HS-27A (cell line): ENCODE measurements around the gene APOC1.
"Not testable (repeated sequence)": the region's sequence is repeated elsewhere in the genome, so short reads cannot be mapped to it uniquely, and the experiment has no call there.

Experiments used
- DNase-seq: peaks from one replicate; pipeline ENCODE4 v3.0.0-alpha.2; 2012; ENCODE audit warnings: low read depth, missing footprints

Gene APOC1

GRCh38 chr19:44914433-44915206, at the start of gene APOC1:
Gene APOC1, plus strand, starts transcription at chr19:44914608. Its CDS starts 284 bp downstream, at chr19:44914892.
- peak; percentile 70 for DNase-seq

GRCh38 chr19:44865196-44865767, 49.1 kb upstream of the APOC1 start:
- no peak for DNase-seq

DNA sequence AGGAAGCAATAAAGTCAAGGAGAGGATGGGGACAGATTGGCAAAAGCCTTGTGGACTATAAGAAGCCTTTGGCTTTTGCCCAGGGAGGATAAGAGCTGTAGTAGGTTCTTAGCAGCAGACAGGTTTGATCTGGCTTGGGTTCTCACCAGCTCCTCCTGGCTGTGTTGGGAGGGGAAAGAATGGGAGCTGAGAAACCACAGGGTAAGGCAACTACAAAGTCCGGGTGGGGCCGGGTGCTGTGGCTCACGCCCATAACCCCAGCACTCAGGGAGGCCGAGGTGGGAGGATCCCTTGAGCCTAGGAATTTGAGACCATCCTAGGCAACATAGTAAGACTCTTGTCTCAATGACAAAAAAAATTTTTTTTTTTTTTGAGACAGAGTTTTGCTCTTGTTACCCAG, 47.7 kb upstream of the APOC1 start:
- no peak for DNase-seq

- DNase-seq, result no peak
Measured at GRCh38 chr19:44867578-44867977, 46.8 kb upstream of the APOC1 start.

- DNase-seq, result no peak
Measured at GRCh38 chr19:44869733-44870470, 44.5 kb upstream of the APOC1 start.

DNA sequence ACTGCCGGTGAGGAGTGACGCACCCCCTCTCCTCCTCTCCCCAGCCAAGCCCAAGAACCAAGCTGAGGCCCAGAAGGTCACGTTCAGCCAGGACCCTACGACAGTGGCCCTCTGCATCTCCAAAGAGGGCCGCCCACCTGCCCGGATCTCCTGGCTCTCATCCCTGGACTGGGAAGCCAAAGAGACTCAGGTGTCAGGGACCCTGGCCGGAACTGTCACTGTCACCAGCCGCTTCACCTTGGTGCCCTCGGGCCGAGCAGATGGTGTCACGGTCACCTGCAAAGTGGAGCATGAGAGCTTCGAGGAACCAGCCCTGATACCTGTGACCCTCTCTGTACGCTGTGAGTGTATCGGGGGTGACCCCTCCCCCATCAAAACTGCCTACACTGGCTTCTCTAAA, 42.6 kb upstream of the APOC1 start:
- no peak for DNase-seq

- DNase-seq, result no peak
Measured at GRCh38 chr19:44872661-44873060, 41.7 kb upstream of the APOC1 start.

DNA sequence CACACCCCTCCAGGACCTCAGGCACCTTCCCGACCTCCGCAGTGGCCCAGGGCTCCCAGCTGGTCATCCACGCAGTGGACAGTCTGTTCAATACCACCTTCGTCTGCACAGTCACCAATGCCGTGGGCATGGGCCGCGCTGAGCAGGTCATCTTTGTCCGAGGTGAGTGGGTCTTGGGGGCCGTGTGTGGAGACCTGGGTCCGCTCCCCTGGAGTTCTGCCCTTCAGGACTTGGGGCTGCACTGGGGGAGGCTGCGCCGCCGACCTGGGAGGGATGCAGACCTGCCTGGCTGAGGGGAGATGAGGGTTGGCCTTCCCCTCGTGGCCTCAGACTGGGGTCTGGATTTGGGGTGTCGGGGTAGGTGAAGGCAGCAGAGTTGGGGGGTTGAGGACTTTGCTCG, 40.1 kb upstream of the APOC1 start:
- DNase-seq, result no peak

- DNase-seq, result no peak
Measured at GRCh38 chr19:44875666-44876451, 38.5 kb upstream of the APOC1 start.

GRCh38 chr19:44876930-44877535, 37.4 kb upstream of the APOC1 start:
- no peak for DNase-seq

DNA sequence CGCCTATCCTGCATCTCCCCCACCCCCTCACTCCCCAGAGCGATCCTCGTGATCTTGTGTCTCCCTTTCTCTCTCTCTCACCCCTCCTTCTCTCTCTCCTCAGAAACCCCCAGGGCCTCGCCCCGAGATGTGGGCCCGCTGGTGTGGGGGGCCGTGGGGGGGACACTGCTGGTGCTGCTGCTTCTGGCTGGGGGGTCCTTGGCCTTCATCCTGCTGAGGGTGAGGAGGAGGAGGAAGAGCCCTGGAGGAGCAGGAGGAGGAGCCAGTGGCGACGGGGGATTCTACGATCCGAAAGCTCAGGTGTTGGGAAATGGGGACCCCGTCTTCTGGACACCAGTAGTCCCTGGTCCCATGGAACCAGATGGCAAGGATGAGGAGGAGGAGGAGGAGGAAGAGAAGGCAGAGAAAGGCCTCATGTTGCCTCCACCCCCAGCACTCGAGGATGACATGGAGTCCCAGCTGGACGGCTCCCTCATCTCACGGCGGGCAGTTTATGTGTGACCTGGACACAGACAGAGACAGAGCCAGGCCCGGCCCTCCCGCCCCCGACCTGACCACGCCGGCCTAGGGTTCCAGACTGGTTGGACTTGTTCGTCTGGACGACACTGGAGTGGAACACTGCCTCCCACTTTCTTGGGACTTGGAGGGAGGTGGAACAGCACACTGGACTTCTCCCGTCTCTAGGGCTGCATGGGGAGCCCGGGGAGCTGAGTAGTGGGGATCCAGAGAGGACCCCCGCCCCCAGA, 36.1 kb upstream of the APOC1 start:
- DNase-seq, result no peak

DNA sequence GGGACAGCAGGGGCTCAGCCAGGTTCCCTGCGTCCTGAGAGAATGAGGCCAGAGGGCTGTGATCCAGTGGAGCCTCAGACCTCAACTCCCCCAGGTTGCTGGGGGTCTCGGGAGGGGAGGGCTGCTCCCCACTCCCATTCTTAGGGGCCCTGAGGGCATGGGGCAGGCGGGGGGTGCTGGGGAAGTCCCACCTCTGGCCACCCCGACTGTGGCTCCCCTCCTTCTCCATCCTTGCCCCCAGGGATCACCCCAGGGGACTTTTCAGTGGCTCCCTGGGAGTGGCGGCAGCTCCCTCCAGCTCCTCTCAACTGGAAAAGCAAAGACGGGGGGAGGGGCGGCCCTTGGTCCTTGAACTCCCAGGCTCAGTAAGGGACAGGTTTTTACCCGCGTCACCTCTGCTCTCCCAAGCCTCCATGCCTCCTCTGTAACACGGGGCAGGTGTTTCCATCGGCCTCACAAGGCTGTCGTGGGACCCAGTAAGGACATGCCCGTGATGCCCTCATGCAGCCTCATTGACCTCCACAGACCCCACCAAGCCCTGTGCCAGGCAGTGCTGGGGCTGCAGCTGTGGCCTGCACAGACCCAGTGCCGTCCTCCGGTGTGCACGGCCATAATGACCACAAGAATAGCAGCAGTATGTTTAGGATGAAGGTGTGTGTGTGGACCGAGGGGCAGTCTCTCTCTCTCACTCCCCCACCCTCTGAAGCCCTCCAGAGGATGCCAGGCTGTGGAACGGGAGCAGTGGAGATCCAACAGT, 34.9 kb upstream of the APOC1 start:
- DNase-seq, result no peak

GRCh38 chr19:44882063-44882462, 32.3 kb upstream of the APOC1 start:
- DNase-seq, result no peak

GRCh38 chr19:44882619-44883397, 31.6 kb upstream of the APOC1 start:
- not testable (repeated sequence) for DNase-seq

DNA sequence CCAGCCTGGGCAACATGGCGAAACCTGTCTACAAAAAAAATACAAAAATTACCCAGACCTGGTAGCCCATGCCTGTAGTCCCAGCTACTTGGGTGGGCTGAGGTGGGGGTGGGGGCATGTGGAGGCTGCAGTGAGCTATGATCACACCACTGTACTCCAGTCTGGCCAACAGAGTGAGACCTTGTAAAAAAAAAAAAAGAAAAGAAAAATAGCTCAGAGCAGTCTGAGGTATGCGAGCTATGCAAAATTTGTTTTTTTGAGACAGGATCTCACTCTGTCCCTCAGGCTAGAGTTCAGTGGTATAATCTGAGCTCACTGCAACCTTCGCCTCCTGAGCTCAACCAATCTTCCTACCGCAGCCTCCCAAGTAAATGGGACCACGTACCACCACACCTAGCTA, 30.5 kb upstream of the APOC1 start:
- no peak for DNase-seq

DNA sequence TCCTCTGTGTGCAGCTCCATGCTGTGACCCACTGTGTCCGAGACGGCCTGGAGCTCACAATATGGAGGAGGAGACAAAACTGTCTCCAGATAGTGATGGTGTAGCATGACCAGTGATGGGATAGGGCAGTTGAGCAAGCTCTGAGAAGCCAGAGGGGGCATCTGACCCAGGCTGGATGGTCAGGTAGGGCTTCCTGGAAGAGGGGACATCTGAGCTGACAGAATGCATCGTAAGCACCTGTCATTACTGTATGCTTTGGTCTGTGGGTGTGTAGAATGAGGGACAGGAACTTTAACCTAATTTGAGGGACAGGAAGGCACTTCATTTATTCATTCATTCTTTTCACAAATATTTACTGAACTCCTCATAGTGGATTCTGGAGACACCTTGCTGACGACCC, 29.8 kb upstream of the APOC1 start:
- no peak for DNase-seq

- DNase-seq, result no peak
Measured at GRCh38 chr19:44886141-44886540, 28.3 kb upstream of the APOC1 start.

GRCh38 chr19:44887648-44888047, 26.8 kb upstream of the APOC1 start:
- DNase-seq, result no peak

DNA sequence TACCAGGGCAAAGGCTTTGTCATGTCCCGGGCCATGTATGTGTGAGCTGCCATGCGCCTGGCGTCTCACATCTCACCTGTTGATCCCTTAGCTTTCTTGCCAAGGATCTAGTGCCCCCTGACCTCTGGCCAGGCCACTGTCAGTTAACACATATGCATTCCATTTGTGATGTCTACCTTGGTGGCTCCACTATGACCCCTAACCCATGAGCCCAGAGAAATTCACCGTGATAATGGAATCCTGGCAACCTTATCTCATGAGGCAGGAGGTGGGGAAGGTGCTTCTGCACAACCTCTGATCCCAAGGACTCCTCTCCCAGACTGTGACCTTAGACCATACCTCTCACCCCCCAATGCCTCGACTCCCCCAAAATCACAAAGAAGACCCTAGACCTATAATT, 26.1 kb upstream of the APOC1 start:
- not testable (repeated sequence) for DNase-seq
